ENCODE measurements around the gene TDRD3.
"Not testable (repeated sequence)": the region's sequence is repeated elsewhere in the genome, so short reads cannot be mapped to it uniquely, and the experiment has no call there.

The TDRD3 gene

GRCh38 chr13:60396783-60397703, at the start of gene TDRD3:
Gene TDRD3, plus strand, starts transcription at chr13:60397220. Its CDS starts 145 bp downstream, at chr13:60397365.
- peak; percentile 92 for DNase-seq

- DNase-seq, result no peak
Observed at GRCh38 chr13:60347690-60348089, 49.3 kb upstream of the TDRD3 start.

DNA sequence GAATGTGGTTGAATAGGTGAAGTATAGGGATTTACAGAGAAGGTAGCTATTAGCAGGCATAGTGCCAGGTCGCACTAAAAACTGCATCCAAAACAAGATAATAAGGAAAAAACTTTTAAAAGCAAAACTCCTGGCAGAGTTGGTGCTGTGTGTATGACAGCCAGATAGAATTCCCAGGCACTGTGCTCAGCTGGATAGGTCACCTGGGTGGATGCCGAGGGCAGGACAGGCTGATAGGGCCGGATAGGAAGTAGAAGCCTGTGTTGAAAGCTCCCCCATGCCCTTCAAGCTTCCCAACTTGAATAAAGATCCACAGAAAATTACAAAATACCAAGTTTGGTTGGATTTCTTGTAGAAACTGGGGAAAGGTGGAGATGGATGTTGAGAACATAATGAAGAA, 48.9 kb upstream of the TDRD3 start:
- no peak for DNase-seq

DNA sequence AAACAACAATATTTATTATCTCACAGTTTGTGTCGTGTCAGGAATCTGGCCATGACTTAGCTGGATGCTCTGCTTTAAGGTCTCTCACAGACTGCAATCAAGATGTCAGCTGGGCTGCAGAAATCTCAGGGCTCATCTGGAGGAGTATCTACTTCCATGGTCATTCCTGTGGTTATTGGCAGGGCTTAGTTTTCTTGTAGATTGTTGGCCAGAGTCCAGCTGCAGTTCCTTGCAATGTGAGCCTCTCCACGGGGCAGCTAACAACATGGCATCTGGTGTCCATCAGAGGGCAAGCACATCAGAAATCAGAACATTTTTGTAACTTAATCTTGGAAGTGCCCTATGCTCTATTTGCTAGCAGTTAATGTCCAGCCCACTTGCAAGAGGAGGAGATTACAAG, 45.7 kb upstream of the TDRD3 start:
- DNase-seq, result no peak

DNA sequence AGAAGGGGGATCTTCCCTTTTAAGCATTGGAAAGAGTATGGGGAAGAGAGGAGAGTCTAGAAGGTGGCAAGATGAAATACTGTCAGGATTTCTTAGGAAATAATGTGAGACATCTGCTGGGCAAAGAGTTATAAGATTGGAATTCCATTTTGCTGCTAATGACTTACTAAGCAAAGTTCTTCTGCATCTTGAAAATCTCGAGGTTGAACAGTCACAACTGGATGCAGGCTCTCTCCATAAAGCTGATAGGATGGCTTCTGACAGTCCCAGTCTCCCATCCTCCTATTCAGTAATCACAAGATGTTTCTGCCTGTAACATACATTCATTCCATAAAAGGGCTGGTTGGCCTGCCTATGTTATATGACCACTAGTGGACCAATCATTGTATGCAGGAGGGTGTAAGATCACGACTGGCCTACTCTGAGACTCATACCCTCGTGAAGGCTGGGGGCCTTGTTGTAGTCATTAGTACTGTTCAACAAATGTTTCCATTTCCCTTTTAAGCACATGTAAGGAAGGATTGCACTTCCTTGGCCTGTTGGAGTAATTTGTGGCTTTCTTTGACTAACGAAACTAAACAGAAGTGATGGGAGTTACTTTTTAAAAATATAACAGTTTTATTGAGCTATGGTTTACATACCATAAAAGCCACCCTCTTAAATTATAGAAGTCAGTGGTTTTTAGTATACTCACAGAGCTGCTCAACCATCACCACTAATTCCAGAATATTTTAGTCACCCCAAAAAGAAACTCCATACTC, 45.0 kb upstream of the TDRD3 start:
- DNase-seq, result no peak

GRCh38 chr13:60352644-60353043, 44.4 kb upstream of the TDRD3 start:
- DNase-seq, result no peak

DNA sequence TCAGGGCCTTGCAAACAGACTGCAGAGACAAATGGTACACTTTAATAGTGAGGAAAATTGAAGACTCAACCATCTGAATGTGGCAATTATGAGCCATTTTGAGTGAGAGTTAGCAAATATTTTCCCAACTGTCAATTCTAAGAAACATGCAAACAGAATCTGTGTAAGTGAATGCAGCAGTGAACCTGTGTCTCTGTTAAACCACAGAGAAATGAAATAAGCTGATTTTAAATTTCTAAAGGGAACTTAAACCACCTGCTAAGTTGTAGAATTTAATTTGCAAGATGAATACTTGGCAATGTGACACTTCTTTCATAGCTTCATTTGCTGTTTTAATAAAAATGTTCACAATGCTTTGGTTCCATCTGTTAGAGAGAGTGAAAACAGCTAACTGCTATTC, 42.0 kb upstream of the TDRD3 start:
- no peak for DNase-seq

GRCh38 chr13:60356970-60357369, 40.0 kb upstream of the TDRD3 start:
- DNase-seq, result no peak

GRCh38 chr13:60358453-60358852, 38.6 kb upstream of the TDRD3 start:
- DNase-seq, result no peak

DNA sequence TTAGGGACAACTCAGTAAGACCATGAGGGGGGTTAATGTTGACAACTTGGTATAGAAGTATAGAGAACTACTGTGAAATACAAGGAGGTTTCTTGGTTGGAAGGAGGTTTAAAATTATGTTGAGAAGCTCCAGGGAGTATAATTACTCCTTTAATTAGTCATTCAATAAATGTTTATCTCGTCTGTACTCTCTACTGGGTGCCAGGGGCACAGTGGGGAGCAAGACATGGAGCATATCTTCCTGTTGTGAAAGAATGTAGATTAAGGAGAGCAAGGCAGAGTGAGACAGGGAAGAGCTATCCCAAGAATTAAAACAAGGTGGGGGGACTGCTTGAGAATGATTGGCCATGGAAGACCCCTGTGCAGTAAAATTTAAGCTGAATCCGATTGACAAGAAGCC, 33.7 kb upstream of the TDRD3 start:
- no peak for DNase-seq

DNA sequence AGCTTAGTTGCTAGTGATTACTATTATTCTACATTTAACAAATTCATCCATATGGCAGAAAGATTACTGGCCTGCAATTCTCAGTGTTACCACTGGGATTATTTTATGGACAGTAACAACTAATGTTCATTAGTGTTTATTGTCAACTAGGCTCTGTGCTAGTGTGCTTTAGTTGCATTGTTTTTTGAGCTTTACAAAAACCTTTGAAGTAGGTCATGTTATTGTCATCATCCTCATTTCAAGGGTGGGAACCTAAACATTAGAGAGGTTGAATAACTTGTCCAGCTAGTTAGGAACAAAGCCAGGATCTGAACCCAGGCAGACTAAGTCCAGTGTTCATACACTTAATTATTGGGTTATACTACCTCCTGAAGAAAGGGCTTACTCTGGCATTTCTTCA, 27.8 kb upstream of the TDRD3 start:
- DNase-seq, result no peak

- DNase-seq, result no peak
Observed at GRCh38 chr13:60370343-60370742, 26.7 kb upstream of the TDRD3 start.

GRCh38 chr13:60372141-60372540, 24.9 kb upstream of the TDRD3 start:
- DNase-seq, result no peak

- DNase-seq, result not testable (repeated sequence)
Observed at GRCh38 chr13:60379282-60379681, 17.7 kb upstream of the TDRD3 start.

GRCh38 chr13:60379837-60380565, 17.0 kb upstream of the TDRD3 start:
- DNase-seq, result no peak

DNA sequence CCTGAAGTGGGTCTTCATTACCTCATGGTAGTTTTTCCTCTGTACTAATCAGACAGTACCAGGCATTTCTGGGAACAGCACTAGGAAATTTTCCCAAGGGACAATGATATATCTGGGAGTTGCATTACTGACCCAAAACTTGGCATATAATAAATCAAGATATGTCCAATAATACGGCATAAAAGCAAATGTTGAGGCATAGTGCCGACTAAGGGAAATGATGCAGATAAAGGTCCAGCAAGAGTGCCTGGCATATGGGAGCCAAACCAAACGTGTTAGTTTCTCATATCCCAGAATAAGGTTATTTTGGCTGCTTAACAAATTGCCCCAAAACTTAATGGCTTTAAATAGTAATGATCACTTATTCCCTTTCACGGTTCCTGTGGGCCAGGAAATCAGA, 12.1 kb upstream of the TDRD3 start:
- DNase-seq, result no peak

GRCh38 chr13:60386250-60386649, 10.8 kb upstream of the TDRD3 start:
- no peak for DNase-seq

DNA sequence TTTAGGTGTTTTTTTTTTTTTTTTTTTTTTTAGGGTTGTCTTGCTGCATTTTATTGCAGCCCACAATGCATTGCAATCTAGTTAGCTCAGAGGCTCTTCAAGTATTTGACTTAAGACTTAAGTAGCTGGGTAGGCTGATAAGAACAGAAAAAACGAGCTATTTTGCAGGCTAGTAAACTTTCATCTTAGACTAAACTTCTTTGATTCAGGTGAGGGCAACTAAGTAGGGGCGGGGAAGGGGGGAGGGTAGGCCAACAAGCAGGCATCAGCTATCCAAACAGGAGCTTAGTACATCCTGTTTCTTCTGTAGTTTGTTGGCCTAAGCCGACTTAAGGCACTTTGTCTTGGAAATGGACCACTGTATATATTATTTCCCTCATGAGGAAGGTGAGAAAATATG, 4.9 kb upstream of the TDRD3 start:
- DNase-seq, result no peak

DNA sequence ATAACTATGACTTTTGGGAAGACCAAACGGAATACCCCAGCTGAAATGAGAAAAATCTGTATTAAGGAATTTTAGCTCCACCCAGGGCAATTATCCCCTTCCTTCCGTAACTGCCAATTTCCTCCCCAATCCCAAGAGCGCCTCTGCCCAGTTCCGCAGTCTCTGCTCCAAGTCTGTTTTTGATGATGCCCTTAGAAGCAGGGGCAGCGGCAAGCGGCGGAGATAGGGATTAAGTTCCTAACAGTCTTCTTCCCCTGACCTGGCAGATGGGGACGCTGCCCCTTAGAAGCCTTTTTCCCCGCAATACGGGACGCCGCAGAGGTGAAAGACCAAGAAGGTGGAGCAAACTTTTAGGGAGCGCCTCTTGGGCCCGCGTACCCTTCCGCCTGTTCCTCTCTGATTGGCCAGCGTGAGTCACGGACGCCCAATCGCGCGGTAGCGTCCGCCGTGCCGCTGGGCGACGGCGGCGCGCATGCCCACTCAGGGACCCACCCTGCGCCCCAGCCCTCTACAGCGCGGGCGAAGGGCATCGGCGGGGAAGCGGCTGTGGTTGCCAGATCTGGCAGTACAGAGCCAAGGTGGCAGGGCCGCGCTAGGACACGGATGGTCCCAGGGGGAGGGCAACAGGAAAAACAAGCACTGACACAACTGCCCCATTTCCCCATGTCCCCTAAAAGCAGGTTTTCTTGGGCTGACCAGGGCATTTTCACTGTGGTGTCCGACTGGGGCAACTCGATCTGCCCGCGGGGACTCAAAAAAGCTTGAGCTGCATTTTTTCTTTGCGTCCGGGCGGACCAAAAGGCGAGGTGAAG, 843 bp upstream of the TDRD3 start:
- peak; percentile 92 for DNase-seq

- DNase-seq, result no peak
Observed at GRCh38 chr13:60397704-60398378, 821 bp downstream of the TDRD3 start.

GRCh38 chr13:60398379-60398891, 1.4 kb downstream of the TDRD3 start:
- DNase-seq, result no peak

Data from activated CD8-positive, alpha-beta memory T cell treated with anti-CD3 and anti-CD28 coated beads for 24 hours (primary cell).